CD1c-positive myeloid dendritic cell (primary cell): Measurements from ENCODE around the gene AGXT2.

Experiments
- DNase-seq: peaks from one replicate; pipeline ENCODE4 v3.0.0-alpha.2; 2016; ENCODE audit errors: extremely low spot score

AGXT2 gene, protein sequence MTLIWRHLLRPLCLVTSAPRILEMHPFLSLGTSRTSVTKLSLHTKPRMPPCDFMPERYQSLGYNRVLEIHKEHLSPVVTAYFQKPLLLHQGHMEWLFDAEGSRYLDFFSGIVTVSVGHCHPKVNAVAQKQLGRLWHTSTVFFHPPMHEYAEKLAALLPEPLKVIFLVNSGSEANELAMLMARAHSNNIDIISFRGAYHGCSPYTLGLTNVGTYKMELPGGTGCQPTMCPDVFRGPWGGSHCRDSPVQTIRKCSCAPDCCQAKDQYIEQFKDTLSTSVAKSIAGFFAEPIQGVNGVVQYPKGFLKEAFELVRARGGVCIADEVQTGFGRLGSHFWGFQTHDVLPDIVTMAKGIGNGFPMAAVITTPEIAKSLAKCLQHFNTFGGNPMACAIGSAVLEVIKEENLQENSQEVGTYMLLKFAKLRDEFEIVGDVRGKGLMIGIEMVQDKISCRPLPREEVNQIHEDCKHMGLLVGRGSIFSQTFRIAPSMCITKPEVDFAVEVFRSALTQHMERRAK

GRCh38 chr5:35047785-35048404 is at the start of gene AGXT2:
Gene AGXT2, minus strand, starts transcription at chr5:35047949. Its CDS starts 57 bp downstream, at chr5:35047892.
- no peak for DNase-seq

GRCh38 chr5:35096932-35097331 is 49.2 kb upstream of the AGXT2 start:
- DNase-seq = no peak

- DNase-seq = no peak
These were observed 48.5 kb upstream of the AGXT2 start for GRCh38 chr5:35096216-35096615.

DNA sequence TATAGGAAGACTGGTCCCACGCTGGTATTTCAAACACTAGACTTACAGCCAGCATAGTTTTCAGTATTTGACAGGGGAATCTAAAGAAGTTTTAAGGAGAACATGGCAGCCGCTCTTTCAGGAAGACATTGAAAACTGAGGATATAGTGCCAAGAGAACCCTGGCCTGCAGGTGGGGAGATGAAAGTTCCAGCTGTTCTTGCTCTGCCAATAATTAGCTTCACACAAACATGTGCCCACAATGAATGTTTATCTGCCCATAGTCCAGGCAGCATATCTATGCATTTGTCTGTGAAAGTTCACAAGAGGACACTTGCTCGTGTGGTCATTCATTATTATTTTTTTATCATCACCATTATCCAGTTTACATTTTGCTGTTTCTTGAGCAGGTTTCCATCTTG is 47.6 kb upstream of the AGXT2 start:
- no peak for DNase-seq

DNA sequence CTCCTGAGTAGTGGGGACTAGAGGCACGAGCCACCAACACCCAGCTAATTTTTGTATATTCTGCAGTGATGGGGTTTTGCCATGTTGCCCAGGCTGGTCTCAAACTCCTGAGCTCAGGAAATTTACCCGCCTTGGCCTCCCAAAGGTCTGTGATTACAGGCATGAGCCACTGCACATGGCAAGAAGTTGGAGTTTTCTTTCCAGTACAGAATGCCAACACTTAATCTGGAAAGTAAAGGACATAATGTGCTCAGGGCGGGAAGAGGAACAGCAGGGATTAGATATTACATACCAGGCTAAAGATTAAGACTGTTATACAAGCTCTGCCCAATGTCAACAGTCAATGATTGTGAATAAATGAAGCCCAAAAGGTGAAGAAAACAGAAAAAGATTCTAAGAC is 47.2 kb upstream of the AGXT2 start:
- no peak for DNase-seq

DNA sequence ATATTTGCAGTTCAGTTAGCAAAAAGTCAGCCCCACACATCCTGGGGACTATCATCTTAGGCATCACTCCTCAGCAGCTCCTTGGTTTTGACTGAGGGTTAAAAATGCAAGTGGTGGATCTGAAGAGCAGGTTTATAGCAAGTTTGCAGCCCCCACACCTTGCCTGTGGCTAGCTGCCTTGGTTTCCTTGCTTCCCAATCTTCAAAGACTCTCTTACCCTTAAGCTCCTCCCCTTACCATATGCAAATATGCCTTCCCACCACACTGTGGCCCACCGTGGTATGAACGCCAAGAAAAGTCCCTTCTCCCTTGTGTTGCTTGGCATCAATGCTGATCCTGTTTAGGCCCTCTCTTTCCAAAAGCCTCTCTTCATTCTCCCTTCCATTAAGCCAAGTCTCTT is 45.0 kb upstream of the AGXT2 start:
- no peak for DNase-seq

GRCh38 chr5:35091704-35092103 is 44.0 kb upstream of the AGXT2 start:
- no peak for DNase-seq

DNA sequence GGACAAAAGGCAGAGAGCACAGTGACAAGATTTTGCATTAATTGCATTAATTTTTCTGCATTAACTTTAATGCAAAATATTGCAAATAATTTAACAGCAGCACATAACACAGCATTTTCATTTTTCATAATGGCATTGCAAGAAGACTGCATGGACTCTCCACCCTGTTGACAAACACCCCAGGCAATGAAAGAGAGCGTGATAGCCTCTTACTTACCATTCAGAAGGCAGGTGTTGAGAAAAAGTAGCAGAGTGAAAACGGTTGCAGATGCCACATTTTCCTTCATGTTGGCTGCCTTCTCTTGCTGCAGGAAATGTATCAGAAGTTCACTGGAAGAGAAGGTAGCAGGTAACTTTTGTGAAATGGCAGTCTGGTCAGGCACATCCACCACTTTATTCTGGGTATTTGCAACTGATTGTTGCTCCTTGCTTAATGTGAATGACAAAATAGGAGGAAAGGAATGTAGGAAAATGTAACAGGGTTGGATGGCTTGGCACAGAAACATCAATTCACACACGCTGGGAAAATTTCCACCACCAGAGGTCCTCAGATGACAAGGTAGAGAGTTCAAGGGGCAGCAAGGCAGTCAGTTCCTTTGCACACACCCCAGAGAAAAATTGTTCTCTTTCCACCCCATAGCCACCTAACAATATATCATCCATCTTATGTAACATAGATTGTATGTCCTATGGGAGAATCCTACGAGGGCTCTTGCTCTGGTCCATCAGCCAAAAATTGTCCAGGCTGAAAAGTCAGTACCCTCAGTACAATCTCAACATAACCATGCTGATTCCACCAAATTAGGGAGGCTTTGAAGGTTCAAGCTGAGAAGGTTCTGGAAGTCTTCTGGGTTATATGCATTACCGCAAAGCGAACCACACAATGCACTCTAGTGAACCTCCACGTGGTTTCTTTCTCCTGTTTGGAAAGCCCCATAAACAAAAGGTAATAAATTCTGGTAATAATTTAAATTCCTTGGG is 41.9 kb upstream of the AGXT2 start:
- peak; percentile 71 for DNase-seq

DNA sequence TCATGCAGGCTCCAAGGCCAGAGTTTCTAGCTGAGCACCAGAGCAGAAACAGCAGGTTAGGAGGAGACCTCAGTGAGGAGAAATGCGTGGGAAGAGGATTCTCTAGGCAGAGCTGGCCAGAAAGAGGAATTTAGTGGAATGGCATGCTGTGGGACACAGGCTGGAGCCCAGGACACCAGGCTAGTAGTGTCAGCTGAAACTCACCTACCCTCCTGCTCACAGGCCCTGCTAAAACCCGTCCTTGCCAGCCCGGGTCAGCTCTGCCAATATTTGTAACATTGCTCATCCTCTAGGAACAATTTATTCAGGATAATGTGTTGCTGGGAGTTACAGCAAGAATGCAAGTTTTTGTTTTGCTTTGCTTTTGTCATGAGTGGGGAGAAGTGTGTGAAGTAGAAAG is 40.2 kb upstream of the AGXT2 start:
- DNase-seq = no peak

GRCh38 chr5:35083150-35083549 is 35.4 kb upstream of the AGXT2 start:
- DNase-seq = no peak

DNA sequence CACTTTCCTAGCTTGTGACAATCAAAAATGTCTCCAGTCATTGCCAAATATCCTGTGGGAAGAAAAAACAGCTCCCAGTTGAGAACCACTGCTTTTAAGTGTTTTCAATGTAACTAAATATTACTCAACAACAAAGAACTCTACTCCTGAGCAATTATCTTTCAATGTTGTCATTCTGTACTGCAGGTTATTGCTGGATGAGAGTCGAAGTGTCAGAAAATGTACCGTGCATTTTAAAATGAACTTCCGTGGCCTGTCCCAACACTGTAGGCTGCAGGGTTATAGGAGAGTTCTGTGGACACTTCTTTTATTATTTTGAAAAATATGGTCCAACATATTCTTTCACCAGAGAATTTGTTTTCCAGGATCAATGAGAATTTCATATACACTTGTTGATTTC is 34.8 kb upstream of the AGXT2 start:
- no peak for DNase-seq

- DNase-seq = no peak
These were observed 33.4 kb upstream of the AGXT2 start for GRCh38 chr5:35081134-35081533.

- no peak for DNase-seq
These were observed 25.4 kb upstream of the AGXT2 start for GRCh38 chr5:35073160-35073559.

- DNase-seq = no peak
These were observed 21.4 kb upstream of the AGXT2 start for GRCh38 chr5:35069188-35069587.

- no peak for DNase-seq
These were observed 20.2 kb upstream of the AGXT2 start for GRCh38 chr5:35067985-35068384.

GRCh38 chr5:35066260-35066795 is 18.6 kb upstream of the AGXT2 start:
- DNase-seq = peak; percentile 5

GRCh38 chr5:35063414-35063813 is 15.7 kb upstream of the AGXT2 start:
- DNase-seq = no peak

DNA sequence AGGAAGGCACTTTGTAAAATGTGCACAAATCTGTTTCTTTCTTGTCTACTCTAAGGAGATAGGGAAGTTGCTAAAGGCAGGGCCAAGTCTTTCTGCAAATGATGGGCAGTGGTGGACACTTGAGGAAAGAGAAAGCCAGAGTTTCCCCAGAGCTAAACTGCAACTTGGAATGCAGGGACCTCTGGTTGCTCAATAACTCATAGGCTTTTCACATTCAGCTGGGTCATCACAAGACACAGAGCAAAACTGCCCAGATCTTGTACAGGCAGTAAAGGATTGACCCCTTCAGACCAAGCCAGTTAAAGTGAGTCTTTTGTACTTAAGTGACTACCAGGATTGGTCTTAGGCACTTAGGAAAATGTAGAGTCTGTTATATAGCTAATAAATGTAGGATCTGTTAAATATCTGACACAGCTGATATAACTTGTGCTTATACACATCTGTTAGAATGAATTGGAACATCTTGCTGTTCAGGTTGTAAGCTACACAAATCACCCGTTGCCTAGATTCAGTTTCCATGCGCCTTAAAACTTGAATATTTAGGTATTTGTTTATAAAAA is 13.5 kb upstream of the AGXT2 start:
- DNase-seq = no peak

- DNase-seq = no peak
These were observed 12.5 kb upstream of the AGXT2 start for GRCh38 chr5:35060236-35060635.

GRCh38 chr5:35059251-35059650 is 11.5 kb upstream of the AGXT2 start:
- DNase-seq = no peak

DNA sequence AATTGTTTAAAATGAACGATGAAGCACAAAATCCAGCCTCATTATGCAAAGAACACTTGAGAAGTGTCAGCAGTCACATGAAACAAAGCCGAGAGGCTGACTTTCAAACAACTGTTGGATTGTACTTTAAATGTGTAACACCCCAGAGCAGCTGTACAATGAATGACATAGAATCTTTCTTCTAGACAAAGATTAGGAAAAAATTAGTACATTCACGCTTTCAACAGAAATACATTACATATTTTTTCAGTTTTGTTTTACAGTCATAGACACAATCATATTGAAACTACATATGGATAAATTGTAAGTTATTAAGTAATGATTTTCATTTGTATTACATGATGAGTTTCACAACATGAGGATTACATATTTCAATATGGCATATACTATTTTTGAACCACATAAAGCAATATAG is 10.6 kb upstream of the AGXT2 start:
- no peak for DNase-seq
